SK-MEL-5 (cell line): Measurements from ENCODE around the gene C17orf100. TPM values are rescaled to one million over a fixed set of nuclear protein-coding genes. Genes with fewer than 3 reads are reported as not detected.

Experiments
- DNase-seq: peaks from one replicate; pipeline ENCODE4 v3.0.0-alpha.2; 2016; ENCODE audit warnings: low read depth, low spot score
- in situ Hi-C: cut with HindIII; loops from 2 replicates; pipeline ENCODE4 v1.10.0; 2016; ENCODE audit warnings: low sequenced_read_pairs, high pct_unique_total_duplicates, low pct_unique_long_range_greater_than_20kb
- polyA plus RNA-seq, 2 experiments: library from polyadenylated mRNA; depleted of rRNA; stranded (reverse); fragments of >200 nt; gene quantifications; 2 replicates each; pipeline ENCODE4 v1.2.3, GENCODE V29; 2015
- total RNA-seq: library from RNA; depleted of rRNA; stranded (reverse); fragments of >200 nt; shearing (Covaris generic); gene quantifications from 2 replicates; pipeline ENCODE4 v1.2.3, GENCODE V29; 2014; rRNA removed

The C17orf100 gene
- total RNA-seq: 1.2 and 1.5 TPM in 2 replicates
- polyA plus RNA-seq (2015; cell fraction: cytosol; rRNA removed): 7.5 and 7.8 TPM in 2 replicates
- polyA plus RNA-seq (2015; cell fraction: nucleus; rRNA removed): 9.3 and 12.4 TPM in 2 replicates

- in situ Hi-C loops: no loop called here
Observed at GRCh38 chr17:6651354-6651918, at the start of gene C17orf100, which contains the start of gene MED31. Gene C17orf100, plus strand, starts transcription at chr17:6651762. Its CDS starts 152 bp downstream, at chr17:6651914. Gene MED31, minus strand, starts transcription at chr17:6651605. Its CDS starts 77 bp downstream, at chr17:6651528.

GRCh38 chr17:6602141-6602540 lies 49.4 kb upstream of the C17orf100 start:
- in situ Hi-C loops: no loop called here
- no peak for DNase-seq

More at GRCh38 chr17:6651354-6651918, at the start of gene C17orf100, which contains the start of gene MED31:
- peak; percentile 94 for DNase-seq

GRCh38 chr17:6603744-6604325 lies 47.7 kb upstream of the C17orf100 start:
- DNase-seq: peak; percentile 6
- in situ Hi-C loops: no loop called here

GRCh38 chr17:6605142-6605541 lies 46.4 kb upstream of the C17orf100 start:
- DNase-seq: no peak
- in situ Hi-C loops: no loop called here

GRCh38 chr17:6608321-6608720 lies 43.2 kb upstream of the C17orf100 start:
- in situ Hi-C loops: no loop called here
- DNase-seq: no peak

GRCh38 chr17:6610011-6610410 lies 41.6 kb upstream of the C17orf100 start:
- in situ Hi-C loops: no loop called here
- DNase-seq: no peak

GRCh38 chr17:6611231-6611630 lies 40.3 kb upstream of the C17orf100 start:
- in situ Hi-C loops: no loop called here
- no peak for DNase-seq

GRCh38 chr17:6623941-6624340 lies 27.6 kb upstream of the C17orf100 start:
- DNase-seq: no peak
- in situ Hi-C loops: no loop called here

- in situ Hi-C loops: no loop called here
- no peak for DNase-seq
Observed at GRCh38 chr17:6626616-6627015, 24.9 kb upstream of the C17orf100 start.

- in situ Hi-C loops: no loop called here
- no peak for DNase-seq
Observed at GRCh38 chr17:6627019-6627418, 24.5 kb upstream of the C17orf100 start.

GRCh38 chr17:6630390-6630789 lies 21.2 kb upstream of the C17orf100 start:
- DNase-seq: no peak
- in situ Hi-C loops: no loop called here

- DNase-seq: no peak
- in situ Hi-C loops: no loop called here
Observed at GRCh38 chr17:6632530-6632929, 19.0 kb upstream of the C17orf100 start.

GRCh38 chr17:6633263-6633662 lies 18.3 kb upstream of the C17orf100 start:
- in situ Hi-C loops: no loop called here
- no peak for DNase-seq

- no peak for DNase-seq
- in situ Hi-C loops: no loop called here
Observed at GRCh38 chr17:6636105-6636504, 15.5 kb upstream of the C17orf100 start.

GRCh38 chr17:6636616-6637457 lies 14.7 kb upstream of the C17orf100 start:
- no peak for DNase-seq
- in situ Hi-C loops: no loop called here

GRCh38 chr17:6637458-6637840 lies 14.1 kb upstream of the C17orf100 start:
- DNase-seq: no peak
- in situ Hi-C loops: no loop called here

- no peak for DNase-seq
- in situ Hi-C loops: no loop called here
Observed at GRCh38 chr17:6638046-6638908, 13.3 kb upstream of the C17orf100 start.
